OCI-LY1 (cell line): ENCODE results near the gene WDR70.

Experiments
- H2AFZ ChIP-seq: fragments of 200-600 bp; sonication (generic), shearing (Covaris generic); 2 replicates; pipeline ENCODE4 v1.6.0; 2014; ENCODE audit warnings: antibody characterized with exemption, mild to moderate bottlenecking, low read length
- H3F3A ChIP-seq: fragments of 200-600 bp; sonication (generic), shearing (Covaris generic); 2 replicates; pipeline ENCODE4 v1.6.0; 2014; ENCODE audit warnings: mild to moderate bottlenecking, antibody characterized with exemption, low read length, moderate library complexity; ENCODE audit not compliant: insufficient read depth
- H3K27ac ChIP-seq: fragments of 200-600 bp; sonication (generic); 2 replicates; pipeline ENCODE4 v1.5.1; 2014; ENCODE audit warnings: low read length, mixed run types, mild to moderate bottlenecking, low read depth; ENCODE audit not compliant: poor library complexity, severe bottlenecking
- H3K27me3 ChIP-seq: fragments of 200-600 bp; sonication (generic); 2 replicates; pipeline ENCODE4 v1.6.0; 2014; ENCODE audit warnings: antibody characterized with exemption, mild to moderate bottlenecking, low read length, moderate library complexity; ENCODE audit not compliant: insufficient read depth
- H3K36me3 ChIP-seq: fragments of 200-600 bp; sonication (generic); 2 replicates; pipeline ENCODE4 v1.6.1; 2014; ENCODE audit warnings: mild to moderate bottlenecking, antibody characterized with exemption, low read length, moderate library complexity, mixed read lengths; ENCODE audit not compliant: insufficient read depth
- H3K4me1 ChIP-seq: fragments of 200-600 bp; sonication (generic); 2 replicates; pipeline ENCODE4 v1.5.1; 2014; ENCODE audit warnings: mild to moderate bottlenecking, low read length, moderate library complexity; ENCODE audit not compliant: insufficient read depth, severe bottlenecking
- H3K4me2 ChIP-seq: fragments of 200-600 bp; sonication (generic), shearing (Covaris generic); 2 replicates; pipeline ENCODE4 v1.6.1; 2014; ENCODE audit warnings: low read length
- H3K4me3 ChIP-seq: fragments of 200-600 bp; sonication (generic); 2 replicates; pipeline ENCODE4 v1.5.1; 2014; ENCODE audit warnings: low read length, low read depth, mild to moderate bottlenecking, mixed read lengths; ENCODE audit not compliant: poor library complexity, severe bottlenecking
- H3K79me2 ChIP-seq: fragments of 200-600 bp; shearing (Covaris generic); 2 replicates; pipeline ENCODE4 v1.6.1; 2016; ENCODE audit warnings: mixed run types, low read length, mixed read lengths; ENCODE audit not compliant: insufficient read depth
- H3K9ac ChIP-seq: fragments of 200-600 bp; sonication (generic), shearing (Covaris generic); 2 replicates; pipeline ENCODE4 v1.6.1; 2014; ENCODE audit warnings: mild to moderate bottlenecking, low read length, mixed read lengths
- H3K9me2 ChIP-seq: fragments of 200-600 bp; sonication (generic), shearing (Covaris generic); 2 replicates; pipeline ENCODE4 v1.6.1; 2014; ENCODE audit warnings: low read depth, mild to moderate bottlenecking, low read length, mixed read lengths
- H3K9me3 ChIP-seq: fragments of 200-600 bp; shearing (Covaris generic); 2 replicates; pipeline ENCODE4 v1.6.1; 2014; ENCODE audit warnings: low read length, mixed read lengths
- H4K20me1 ChIP-seq: fragments of 200-600 bp; sonication (generic), shearing (Covaris generic); 2 replicates; pipeline ENCODE4 v1.6.0; 2016; ENCODE audit warnings: mild to moderate bottlenecking, low read length; ENCODE audit not compliant: insufficient read depth
- EZH2 ChIP-seq: fragments of 200-600 bp; sonication (generic), shearing (Covaris generic); IDR thresholded peaks from 2 replicates; pipeline ENCODE4 v1.8.0; 2017; ENCODE audit warnings: borderline replicate concordance, mixed run types, mild to moderate bottlenecking, antibody characterized with exemption, low read length, moderate library complexity, mixed read lengths
- TF ChIP-seq, protein P1 (sequence below): fragments of 200-600 bp; sonication (generic), shearing (Covaris generic); IDR thresholded peaks from 2 replicates; pipeline ENCODE4 v1.5.1; 2017; ENCODE audit warnings: mild to moderate bottlenecking, antibody characterized with exemption, low read length, moderate library complexity, mixed read lengths

The WDR70 gene

DNA sequence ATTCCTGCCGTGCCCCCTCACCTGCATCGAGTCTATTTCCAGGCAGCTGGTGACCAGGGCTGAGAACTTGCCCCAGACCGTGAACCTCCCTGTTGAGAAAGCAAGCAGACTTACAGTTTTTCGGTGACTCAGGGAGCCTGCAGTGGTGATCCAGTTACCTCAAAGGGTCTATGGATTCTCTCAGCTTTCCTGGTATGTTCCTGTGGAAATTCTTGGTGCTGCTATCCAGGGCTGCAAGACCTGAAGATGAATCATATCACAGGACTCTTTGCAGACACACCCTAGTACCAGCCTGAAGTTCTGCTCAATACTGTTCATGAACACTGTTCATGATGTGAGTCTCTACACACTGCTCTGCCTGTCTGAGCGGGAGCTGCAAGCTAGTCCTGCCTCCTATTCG is 154.7 kb downstream of the WDR70 start:
- Histone ChIP-seq H3K9ac (no peak overlapping the region), H2AFZ (no peak overlapping the region)

DNA sequence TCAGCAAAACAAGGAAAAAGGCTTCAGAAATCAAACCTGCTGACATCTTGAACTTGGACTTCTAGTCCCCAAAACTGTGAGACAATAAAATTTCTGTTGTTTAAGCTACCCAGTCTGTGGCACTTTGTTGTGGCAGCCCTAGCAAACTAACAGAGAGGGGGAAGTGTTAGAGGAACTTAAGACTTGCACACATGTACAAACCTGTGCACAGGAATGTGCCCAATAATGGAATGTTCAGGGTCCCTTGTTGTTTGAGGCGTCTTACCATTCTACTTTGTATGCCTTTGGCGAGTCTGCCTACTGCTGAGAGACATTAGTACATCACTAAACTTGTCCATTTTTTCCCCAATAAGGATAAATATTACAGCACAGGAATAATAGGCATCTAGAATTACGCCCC is 160.3 kb downstream of the WDR70 start:
- H3K4me2 ChIP-seq: no peak overlapping the region
- H3F3A ChIP-seq: no peaks in the 10 kb centered on the region
- no peak overlapping the region for H3K9ac ChIP-seq
- no peaks in the 10 kb centered on the region for H3K27me3 ChIP-seq
- no peaks in the 10 kb centered on the region for H3K79me2 ChIP-seq
- no peaks in the 10 kb centered on the region for H4K20me1 ChIP-seq
- TF ChIP-seq, protein P1, sequence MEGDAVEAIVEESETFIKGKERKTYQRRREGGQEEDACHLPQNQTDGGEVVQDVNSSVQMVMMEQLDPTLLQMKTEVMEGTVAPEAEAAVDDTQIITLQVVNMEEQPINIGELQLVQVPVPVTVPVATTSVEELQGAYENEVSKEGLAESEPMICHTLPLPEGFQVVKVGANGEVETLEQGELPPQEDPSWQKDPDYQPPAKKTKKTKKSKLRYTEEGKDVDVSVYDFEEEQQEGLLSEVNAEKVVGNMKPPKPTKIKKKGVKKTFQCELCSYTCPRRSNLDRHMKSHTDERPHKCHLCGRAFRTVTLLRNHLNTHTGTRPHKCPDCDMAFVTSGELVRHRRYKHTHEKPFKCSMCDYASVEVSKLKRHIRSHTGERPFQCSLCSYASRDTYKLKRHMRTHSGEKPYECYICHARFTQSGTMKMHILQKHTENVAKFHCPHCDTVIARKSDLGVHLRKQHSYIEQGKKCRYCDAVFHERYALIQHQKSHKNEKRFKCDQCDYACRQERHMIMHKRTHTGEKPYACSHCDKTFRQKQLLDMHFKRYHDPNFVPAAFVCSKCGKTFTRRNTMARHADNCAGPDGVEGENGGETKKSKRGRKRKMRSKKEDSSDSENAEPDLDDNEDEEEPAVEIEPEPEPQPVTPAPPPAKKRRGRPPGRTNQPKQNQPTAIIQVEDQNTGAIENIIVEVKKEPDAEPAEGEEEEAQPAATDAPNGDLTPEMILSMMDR: no peak
- no peak for TF ChIP-seq EZH2
- no peaks in the 10 kb centered on the region for H3K36me3 ChIP-seq
- no peaks in the 10 kb centered on the region for H3K9me3 ChIP-seq
- no peak overlapping the region for H3K4me3 ChIP-seq
- H3K9me2 ChIP-seq: no peaks in the 10 kb centered on the region
- no peaks in the 10 kb centered on the region for H3K4me1 ChIP-seq
- H2AFZ ChIP-seq: no peak overlapping the region
- no peak overlapping the region for H3K27ac ChIP-seq

More for the DNA sequence above, 154.7 kb downstream of the WDR70 start:
- Histone ChIP-seq H3K27me3 (no peaks in the 10 kb centered on the region), H4K20me1 (no peaks in the 10 kb centered on the region), H3K27ac (no peak overlapping the region), H3F3A (no peaks in the 10 kb centered on the region), H3K36me3 (no peaks in the 10 kb centered on the region), H3K4me3 (no peak overlapping the region), H3K9me2 (no peaks in the 10 kb centered on the region), H3K4me1 (no peaks in the 10 kb centered on the region), H3K79me2 (no peaks in the 10 kb centered on the region), H3K4me2 (no peak overlapping the region), H3K9me3 (no peaks in the 10 kb centered on the region)
- TF ChIP-seq, protein P1: no peak
- no peak for TF ChIP-seq EZH2

DNA sequence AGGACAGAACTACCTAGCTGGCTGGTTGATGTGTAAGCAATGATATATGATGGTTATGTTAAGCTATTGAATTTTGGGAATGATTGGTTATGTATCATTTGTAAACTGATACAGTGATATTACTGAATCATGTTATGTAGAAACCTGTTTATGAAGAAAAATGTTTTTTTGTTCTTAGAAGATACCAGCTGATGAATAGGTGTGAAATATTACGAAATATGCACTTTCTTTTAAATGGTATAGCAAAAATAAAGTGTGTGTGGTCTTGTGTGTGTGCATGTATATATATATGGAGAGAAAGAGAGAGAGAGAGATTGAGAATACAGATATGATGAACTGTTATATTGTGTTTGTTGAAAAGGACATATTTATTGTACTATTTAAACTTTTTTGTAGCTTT is 164.1 kb downstream of the WDR70 start:
- no peak for TF ChIP-seq EZH2
- TF ChIP-seq, protein P1: no peak
- Histone ChIP-seq H3K9me2 (no peaks in the 10 kb centered on the region), H3K9me3 (no peaks in the 10 kb centered on the region), H3K36me3 (no peaks in the 10 kb centered on the region), H3K27me3 (no peaks in the 10 kb centered on the region), H4K20me1 (no peaks in the 10 kb centered on the region), H3K27ac (no peak overlapping the region), H2AFZ (no peak overlapping the region), H3F3A (no peaks in the 10 kb centered on the region), H3K4me1 (no peaks in the 10 kb centered on the region), H3K9ac (no peak overlapping the region), H3K79me2 (no peaks in the 10 kb centered on the region), H3K4me3 (no peak overlapping the region), H3K4me2 (no peak overlapping the region)
